ENCODE measurements around the gene RPL14. TPM values are rescaled to one million over a fixed set of nuclear protein-coding genes. Genes with fewer than 3 reads are reported as not detected.

Gene RPL14
- total and polyA plus RNA-seq, 2 of the 13 experiments (the other 11 are each of a cell fraction or from before 2014, with no cell fraction given) = 502 to 1,291 TPM

GRCh38 chr3:40422861-40423260 lies 34.3 kb upstream of the RPL14 start:
- POLR2A ChIA-PET = no interaction called here
- Histone ChIP-seq H3K4me1 (ENCODE audit: insufficient read depth, low read length) (no peaks in the 10 kb centered on the region), H3K4me2 (ENCODE audit: low read depth, low read length) (no peak overlapping the region), H3K4me3 (replicated peaks in 1 of 3; ENCODE audit: insufficient read depth in 1 of 3, low read depth in 2 of 3, low read length in 3 of 3) (no peak overlapping the region), H3K36me3 (replicated peaks in 1 of 2; ENCODE audit: control insufficient read depth in 1 of 2, insufficient read depth in 2 of 2, low read length in 2 of 2) (no peaks in the 10 kb centered on the region), H2AFZ (ENCODE audit: low read length) (no peak overlapping the region), H3K9me3 (ENCODE audit: low read length) (no peaks in the 10 kb centered on the region), H3K27ac (ENCODE audit: extremely low read length, insufficient read depth, low read length) (no peak overlapping the region), H3K27me3 (ENCODE audit: control insufficient read depth in 1 of 2, insufficient read depth in 2 of 2, low read length in 2 of 2) (no peaks in the 10 kb centered on the region; a peak in 1 of 5 replicates), H3K9ac (ENCODE audit: insufficient read depth, low read depth, low read length) (no peak overlapping the region), H4K20me1 (ENCODE audit: insufficient read depth, low read length) (no peaks in the 10 kb centered on the region), H3K79me2 (ENCODE audit: insufficient read depth, low read length) (no peaks in the 10 kb centered on the region)
- DNase-seq (ENCODE audit: low spot score) (no peak), ATAC-seq (no peak), FAIRE-seq (no peak)
- TF ChIP-seq BCLAF1 (IDR thresholded peaks at IDR 0.05) (no peak), ATF7 (IDR thresholded peaks at IDR 0.05) (peak; percentile 80), ATF7 (CRISPR knock-in tag; IDR thresholded peaks at IDR 0.05) (no peak)
- CTCF ChIA-PET (ENCODE audit: low intra/inter-chr PET ratio, low total read pairs) = no interaction called here
- in situ Hi-C loops (cut with HindIII; ENCODE audit: extremely low pct_ligation_motif_present, low pct_unique_long_range_greater_than_20kb) = no loop called here
- intact Hi-C loops (cut with micrococcal nuclease; ENCODE audit: unreplicated experiment) = no loop called here
- no TSS peak for BruUV-seq (replicated peaks)
- WGBS (ENCODE audit: low lambda C conversion rate) = 21% methylated on average over 1 of the region's 1 CpG

- H4K20me1 ChIP-seq (ENCODE audit: insufficient read depth, low read length) = no peaks in the 10 kb centered on the region
- intact Hi-C loops (cut with micrococcal nuclease; ENCODE audit: unreplicated experiment) = no loop called here
- DNase-seq (ENCODE audit: low spot score) (no peak), FAIRE-seq (no peak), ATAC-seq (peak; percentile 51)
- no peak overlapping the region for H3K27ac ChIP-seq (ENCODE audit: extremely low read length, insufficient read depth, low read length)
- BruUV-seq (replicated peaks) = no TSS peak
- H3K4me1 ChIP-seq (ENCODE audit: insufficient read depth, low read length) = no peaks in the 10 kb centered on the region
- in situ Hi-C loops (cut with HindIII; ENCODE audit: extremely low pct_ligation_motif_present, low pct_unique_long_range_greater_than_20kb) = no loop called here
- no peaks in the 10 kb centered on the region for H3K36me3 ChIP-seq (replicated peaks in 1 of 2; ENCODE audit: control insufficient read depth in 1 of 2, insufficient read depth in 2 of 2, low read length in 2 of 2)
- H3K27me3 ChIP-seq (ENCODE audit: control insufficient read depth in 1 of 2, insufficient read depth in 2 of 2, low read length in 2 of 2) = no peaks in the 10 kb centered on the region
- no peaks in the 10 kb centered on the region for H3K9me3 ChIP-seq (ENCODE audit: low read length)
- H3K4me3 ChIP-seq (replicated peaks in 1 of 3; ENCODE audit: insufficient read depth in 1 of 3, low read depth in 2 of 3, low read length in 3 of 3) = no peak overlapping the region
- H3K9ac ChIP-seq (ENCODE audit: insufficient read depth, low read depth, low read length) = no peak overlapping the region
- 55% methylated on average over 7 of the region's 8 CpGs for WGBS (ENCODE audit: low lambda C conversion rate)
- CTCF ChIA-PET (ENCODE audit: low intra/inter-chr PET ratio, low total read pairs) = no interaction called here
- H3K79me2 ChIP-seq (ENCODE audit: insufficient read depth, low read length) = no peaks in the 10 kb centered on the region
- TF ChIP-seq AKNA (CRISPR knock-in tag; IDR thresholded peaks at IDR 0.05; ENCODE audit: borderline replicate concordance) (no peak), ZKSCAN8 (CRISPR knock-in tag; IDR thresholded peaks at IDR 0.05; ENCODE audit: borderline replicate concordance) (no peak)
- H3K4me2 ChIP-seq (ENCODE audit: low read depth, low read length) = no peak overlapping the region
- H2AFZ ChIP-seq (ENCODE audit: low read length) = no peak overlapping the region
- POLR2A ChIA-PET = no interaction called here
Measured at GRCh38 chr3:40427045-40427669, 30.0 kb upstream of the RPL14 start.
